Liver (tissue), 9 donors: ENCODE results near the gene CARMIL1. TPM values are rescaled to one million over a fixed set of nuclear protein-coding genes. Genes with fewer than 3 reads are reported as not detected.

Experiments
- DNase-seq: peaks from one replicate; pipeline ENCODE4 v3.0.0-alpha.2; 2017; ENCODE audit warnings: low spot score
- H3K27ac ChIP-seq, 2 donors: one replicate each; pipeline ENCODE4 v1.7.0; 2013; ENCODE audit warnings: inconsistent platforms in 2 of 2, low read length in 2 of 2, control low read depth in 1 of 2, low read depth in 1 of 2, mild to moderate bottlenecking in 1 of 2
- H3K27me3 ChIP-seq, 4 donors: one replicate each; pipeline versions ENCODE4 v1.6.1 to v1.7.0; 2013; ENCODE audit warnings: low read length in 3 of 4, inconsistent platforms in 1 of 4, mild to moderate bottlenecking in 1 of 4, moderate library complexity in 1 of 4; ENCODE audit not compliant: control insufficient read depth in 4 of 4, insufficient read depth in 4 of 4
- H3K36me3 ChIP-seq, 4 donors: one replicate each; pipeline versions ENCODE4 v1.6.1 to v1.7.0; 2013; ENCODE audit warnings: low read length in 3 of 4, mild to moderate bottlenecking in 3 of 4, low read depth in 1 of 4, moderate library complexity in 1 of 4; ENCODE audit not compliant: control insufficient read depth in 4 of 4, insufficient read depth in 3 of 4
- H3K4me1 ChIP-seq, 4 donors: one replicate each; pipeline versions ENCODE4 v1.6.1 to v1.7.0; 2013; ENCODE audit warnings: low read length in 3 of 4, mild to moderate bottlenecking in 3 of 4, moderate library complexity in 1 of 4; ENCODE audit not compliant: control insufficient read depth in 4 of 4, insufficient read depth in 4 of 4
- H3K4me3 ChIP-seq, 3 donors: one replicate each; pipeline versions ENCODE4 v1.6.1 to v1.7.0; 2013; ENCODE audit warnings: low read length in 3 of 3, control low read depth in 1 of 3, low read depth in 1 of 3, mild to moderate bottlenecking in 1 of 3
- H3K9ac ChIP-seq, 2 donors: one replicate each; pipeline ENCODE4 v1.7.0; 2013; ENCODE audit warnings: low read length in 2 of 2, mild to moderate bottlenecking in 2 of 2, moderate library complexity in 2 of 2, control low read depth in 1 of 2, low read depth in 1 of 2
- H3K9me3 ChIP-seq, 4 donors: one replicate each; pipeline versions ENCODE4 v1.6.1 to v1.7.0; 2013; ENCODE audit warnings: low read length in 3 of 4; ENCODE audit not compliant: control insufficient read depth in 4 of 4
- EGR1 ChIP-seq, 2 donors: IDR thresholded peaks; 2 replicates each; pipeline ENCODE4 v1.6.1; 2016 to 2018; ENCODE audit warnings: antibody characterized with exemption in 2 of 2, low read depth in 2 of 2
- FOXA1 ChIP-seq: IDR thresholded peaks from 2 replicates; pipeline ENCODE4 v1.6.1; 2016; ENCODE audit warnings: antibody characterized with exemption
- FOXA2 ChIP-seq: IDR thresholded peaks from 2 replicates; pipeline ENCODE4 v1.6.1; 2016; ENCODE audit warnings: antibody characterized with exemption
- GABPA ChIP-seq, 2 donors: IDR thresholded peaks in 1 of 2; conservative IDR thresholded peaks in 1 of 2; 2 replicates each; pipeline ENCODE4 v1.6.1; 2016; ENCODE audit warnings: antibody characterized with exemption in 2 of 2, mild to moderate bottlenecking in 1 of 2, moderate library complexity in 1 of 2
- HNF4A ChIP-seq, 2 donors: conservative IDR thresholded peaks; 2 replicates each; pipeline ENCODE4 v1.6.1; 2016; ENCODE audit warnings: antibody characterized with exemption in 2 of 2, mild to moderate bottlenecking in 2 of 2
- HNF4G ChIP-seq: IDR thresholded peaks from 2 replicates; pipeline ENCODE4 v1.6.1; 2016; ENCODE audit warnings: antibody characterized with exemption
- JUND ChIP-seq, 2 donors: IDR thresholded peaks; 2 replicates each; pipeline ENCODE4 v1.6.1; 2016; ENCODE audit warnings: antibody characterized with exemption in 2 of 2
- NR2F2 ChIP-seq: IDR thresholded peaks from 2 replicates; pipeline ENCODE4 v1.6.1; 2016; ENCODE audit warnings: antibody characterized with exemption
- RAD21 ChIP-seq, 2 donors: IDR thresholded peaks; 2 replicates each; pipeline ENCODE4 v1.6.1; 2016; ENCODE audit warnings: antibody characterized with exemption in 2 of 2, mild to moderate bottlenecking in 2 of 2
- RXRA ChIP-seq, 2 donors: IDR thresholded peaks; 2 replicates each; pipeline ENCODE4 v1.6.1; 2017 to 2018; ENCODE audit warnings: antibody characterized with exemption in 2 of 2, mild to moderate bottlenecking in 1 of 2
- SP1 ChIP-seq: IDR thresholded peaks from 2 replicates; pipeline ENCODE4 v1.6.1; 2018; ENCODE audit warnings: antibody characterized with exemption, mild to moderate bottlenecking
- TAF1 ChIP-seq: conservative IDR thresholded peaks from 2 replicates; pipeline ENCODE4 v1.6.1; 2016; ENCODE audit warnings: antibody characterized with exemption, mild to moderate bottlenecking
- YY1 ChIP-seq: IDR thresholded peaks from 2 replicates; pipeline ENCODE4 v1.6.1; 2016; ENCODE audit warnings: antibody characterized with exemption, mild to moderate bottlenecking
- WGBS: extraction: QIAGEN DNeasy Blood & Tissue Kit; methylation state at CpG from one replicate; pipeline ENCODE4 v1.1.7; 2013; 5-methylcytosine and 5-hydroxymethylcytosine counted together
- polyA plus RNA-seq, 2 donors: library from polyadenylated mRNA; stranded (reverse) in 1 of 2; unstranded in 1 of 2; fragments of 200-250 nt in 1 of 2; fragments of >200 nt in 1 of 2; fragmentation: Nextera tagmentation in 1 of 2; extraction: Ambion mirVana in 1 of 2; gene quantifications; one replicate each; pipeline versions ENCODE4 v1.2.1 to v1.2.3, GENCODE V29; 2013 to 2015
- total RNA-seq, 2 donors: library from RNA; depleted of rRNA; stranded (reverse); fragments of >200 nt; gene quantifications; one replicate each; pipeline ENCODE4 v1.2.3, GENCODE V29; 2014
- TF ChIP-seq, protein P1 (sequence below): IDR thresholded peaks from 2 replicates; pipeline ENCODE4 v1.6.1; 2016; ENCODE audit warnings: antibody characterized with exemption
- TF ChIP-seq, protein P2 (sequence below): IDR thresholded peaks from 2 replicates; pipeline ENCODE4 v1.6.1; 2016; ENCODE audit warnings: antibody characterized with exemption
- TF ChIP-seq, protein P3 (sequence below): IDR thresholded peaks from 2 replicates; pipeline ENCODE4 v1.6.1; 2016; ENCODE audit warnings: antibody characterized with exemption
- TF ChIP-seq, protein P4 (sequence below): fragments of 150-350 bp; IDR thresholded peaks from 2 replicates; pipeline ENCODE4 v1.5.1; 2017; ENCODE audit warnings: improper control_type of control experiment, low read depth, low read length; ENCODE audit not compliant: missing input control
- TF ChIP-seq, protein P5 (sequence below): IDR thresholded peaks from 2 replicates; pipeline ENCODE4 v1.6.1; 2016; ENCODE audit warnings: antibody characterized with exemption, mild to moderate bottlenecking
- donor health status: healthy.
- donor health status: healthy.
- donor health status: healthy.
- donor health status: healthy.
- donor health status: healthy.

The CARMIL1 gene
- total RNA-seq (1 to 10 TPM; 1.4 to 5.0 TPM), polyA plus RNA-seq (1 to 10 TPM; 2.0 to 9.5 TPM)

DNA sequence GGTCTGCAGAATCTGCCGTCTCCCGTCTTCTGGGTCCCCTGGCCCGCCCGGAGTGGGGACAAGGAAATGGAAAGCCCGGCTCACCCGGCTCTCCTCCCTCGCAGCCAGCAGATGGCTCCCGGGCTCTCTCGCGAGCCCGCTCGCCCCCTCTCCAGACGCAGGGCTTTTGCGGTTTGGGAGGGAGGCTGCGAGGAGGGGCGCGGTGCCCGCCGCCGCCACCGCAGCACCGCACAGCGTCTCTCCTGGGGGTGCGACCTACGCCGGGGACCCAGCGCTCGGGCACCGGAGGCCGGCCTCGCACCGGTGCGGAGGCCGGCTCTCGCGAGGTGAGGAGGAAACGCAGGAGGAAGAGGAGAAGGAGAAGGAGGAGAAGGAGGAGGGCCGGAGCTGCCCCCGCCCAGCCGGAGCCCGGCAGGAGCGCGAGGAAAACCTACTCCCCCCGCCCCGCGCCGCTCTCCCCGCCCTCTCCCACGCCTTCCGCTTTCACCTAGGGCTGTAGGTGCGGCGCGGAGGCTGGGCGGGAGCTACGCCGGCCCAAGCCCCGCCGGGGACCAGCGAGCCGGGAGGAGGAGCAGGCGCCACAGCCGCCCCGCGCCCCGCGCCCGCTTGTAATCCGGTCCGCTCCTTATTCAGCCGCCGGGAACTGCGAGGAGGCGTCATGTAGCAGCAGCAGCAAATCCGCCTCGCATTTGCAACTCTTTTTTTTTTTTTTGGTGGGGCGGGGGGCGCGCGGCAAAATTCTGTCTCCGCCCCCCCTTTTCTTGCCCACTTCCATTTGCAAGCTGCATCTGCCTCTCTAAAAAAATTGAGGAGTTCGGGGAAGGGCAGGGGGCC, at the start of gene CARMIL1:
CARMIL1 (plus strand) TSS at position 461 of the 834 bp plus-strand sequence. CDS start 422 bp downstream, outside the sequence.
- H3K36me3 ChIP-seq = no peaks in the 10 kb centered on the region
- peak within 1 kb of the TSS; percentile 67 to 70 for H3K27ac ChIP-seq
- WGBS = under 1% methylated on average over 81 of the region's 81 CpGs
- no peaks in the 10 kb centered on the region for H3K9me3 ChIP-seq
- H3K4me3 ChIP-seq = peak within 1 kb of the TSS; percentile 84 to 96 (median 86)
- no peaks in the 10 kb centered on the region for H3K27me3 ChIP-seq
- H3K9ac ChIP-seq = peak within 1 kb of the TSS; percentile 62 to 79
- DNase-seq = peak; percentile 72
- TF ChIP-seq, protein P1, sequence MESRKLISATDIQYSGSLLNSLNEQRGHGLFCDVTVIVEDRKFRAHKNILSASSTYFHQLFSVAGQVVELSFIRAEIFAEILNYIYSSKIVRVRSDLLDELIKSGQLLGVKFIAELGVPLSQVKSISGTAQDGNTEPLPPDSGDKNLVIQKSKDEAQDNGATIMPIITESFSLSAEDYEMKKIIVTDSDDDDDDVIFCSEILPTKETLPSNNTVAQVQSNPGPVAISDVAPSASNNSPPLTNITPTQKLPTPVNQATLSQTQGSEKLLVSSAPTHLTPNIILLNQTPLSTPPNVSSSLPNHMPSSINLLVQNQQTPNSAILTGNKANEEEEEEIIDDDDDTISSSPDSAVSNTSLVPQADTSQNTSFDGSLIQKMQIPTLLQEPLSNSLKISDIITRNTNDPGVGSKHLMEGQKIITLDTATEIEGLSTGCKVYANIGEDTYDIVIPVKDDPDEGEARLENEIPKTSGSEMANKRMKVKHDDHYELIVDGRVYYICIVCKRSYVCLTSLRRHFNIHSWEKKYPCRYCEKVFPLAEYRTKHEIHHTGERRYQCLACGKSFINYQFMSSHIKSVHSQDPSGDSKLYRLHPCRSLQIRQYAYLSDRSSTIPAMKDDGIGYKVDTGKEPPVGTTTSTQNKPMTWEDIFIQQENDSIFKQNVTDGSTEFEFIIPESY = no peak
- TF ChIP-seq FOXA1 (no peak), FOXA2 (no peak), RAD21 (IDR thresholded peaks at IDR 0.05) (peak; percentile 77), EGR1 (IDR thresholded peaks at IDR 0.05; ENCODE audit: low read depth in 2 of 2) (peak in 1 of 2 donors; percentile 22), GABPA (IDR thresholded peaks at IDR 0.05 in 1 of 2, conservative IDR thresholded peaks at IDR 0.05 in 1 of 2) (peak in 1 of 2 donors; percentile 30), HNF4A (conservative IDR thresholded peaks at IDR 0.05) (no peak), RXRA (IDR thresholded peaks at IDR 0.05) (no peak), SP1 (peak; percentile 8), TAF1 (no peak), NR2F2 (no peak), JUND (IDR thresholded peaks at IDR 0.05) (no peak), YY1 (no peak), HNF4G (no peak)
- TF ChIP-seq, protein P2, sequence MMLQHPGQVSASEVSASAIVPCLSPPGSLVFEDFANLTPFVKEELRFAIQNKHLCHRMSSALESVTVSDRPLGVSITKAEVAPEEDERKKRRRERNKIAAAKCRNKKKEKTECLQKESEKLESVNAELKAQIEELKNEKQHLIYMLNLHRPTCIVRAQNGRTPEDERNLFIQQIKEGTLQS = no peak
- TF ChIP-seq, protein P3, sequence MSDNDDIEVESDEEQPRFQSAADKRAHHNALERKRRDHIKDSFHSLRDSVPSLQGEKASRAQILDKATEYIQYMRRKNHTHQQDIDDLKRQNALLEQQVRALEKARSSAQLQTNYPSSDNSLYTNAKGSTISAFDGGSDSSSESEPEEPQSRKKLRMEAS = peak; percentile 19
- TF ChIP-seq, protein P4, sequence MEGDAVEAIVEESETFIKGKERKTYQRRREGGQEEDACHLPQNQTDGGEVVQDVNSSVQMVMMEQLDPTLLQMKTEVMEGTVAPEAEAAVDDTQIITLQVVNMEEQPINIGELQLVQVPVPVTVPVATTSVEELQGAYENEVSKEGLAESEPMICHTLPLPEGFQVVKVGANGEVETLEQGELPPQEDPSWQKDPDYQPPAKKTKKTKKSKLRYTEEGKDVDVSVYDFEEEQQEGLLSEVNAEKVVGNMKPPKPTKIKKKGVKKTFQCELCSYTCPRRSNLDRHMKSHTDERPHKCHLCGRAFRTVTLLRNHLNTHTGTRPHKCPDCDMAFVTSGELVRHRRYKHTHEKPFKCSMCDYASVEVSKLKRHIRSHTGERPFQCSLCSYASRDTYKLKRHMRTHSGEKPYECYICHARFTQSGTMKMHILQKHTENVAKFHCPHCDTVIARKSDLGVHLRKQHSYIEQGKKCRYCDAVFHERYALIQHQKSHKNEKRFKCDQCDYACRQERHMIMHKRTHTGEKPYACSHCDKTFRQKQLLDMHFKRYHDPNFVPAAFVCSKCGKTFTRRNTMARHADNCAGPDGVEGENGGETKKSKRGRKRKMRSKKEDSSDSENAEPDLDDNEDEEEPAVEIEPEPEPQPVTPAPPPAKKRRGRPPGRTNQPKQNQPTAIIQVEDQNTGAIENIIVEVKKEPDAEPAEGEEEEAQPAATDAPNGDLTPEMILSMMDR = peak; percentile 55
- TF ChIP-seq, protein P5, sequence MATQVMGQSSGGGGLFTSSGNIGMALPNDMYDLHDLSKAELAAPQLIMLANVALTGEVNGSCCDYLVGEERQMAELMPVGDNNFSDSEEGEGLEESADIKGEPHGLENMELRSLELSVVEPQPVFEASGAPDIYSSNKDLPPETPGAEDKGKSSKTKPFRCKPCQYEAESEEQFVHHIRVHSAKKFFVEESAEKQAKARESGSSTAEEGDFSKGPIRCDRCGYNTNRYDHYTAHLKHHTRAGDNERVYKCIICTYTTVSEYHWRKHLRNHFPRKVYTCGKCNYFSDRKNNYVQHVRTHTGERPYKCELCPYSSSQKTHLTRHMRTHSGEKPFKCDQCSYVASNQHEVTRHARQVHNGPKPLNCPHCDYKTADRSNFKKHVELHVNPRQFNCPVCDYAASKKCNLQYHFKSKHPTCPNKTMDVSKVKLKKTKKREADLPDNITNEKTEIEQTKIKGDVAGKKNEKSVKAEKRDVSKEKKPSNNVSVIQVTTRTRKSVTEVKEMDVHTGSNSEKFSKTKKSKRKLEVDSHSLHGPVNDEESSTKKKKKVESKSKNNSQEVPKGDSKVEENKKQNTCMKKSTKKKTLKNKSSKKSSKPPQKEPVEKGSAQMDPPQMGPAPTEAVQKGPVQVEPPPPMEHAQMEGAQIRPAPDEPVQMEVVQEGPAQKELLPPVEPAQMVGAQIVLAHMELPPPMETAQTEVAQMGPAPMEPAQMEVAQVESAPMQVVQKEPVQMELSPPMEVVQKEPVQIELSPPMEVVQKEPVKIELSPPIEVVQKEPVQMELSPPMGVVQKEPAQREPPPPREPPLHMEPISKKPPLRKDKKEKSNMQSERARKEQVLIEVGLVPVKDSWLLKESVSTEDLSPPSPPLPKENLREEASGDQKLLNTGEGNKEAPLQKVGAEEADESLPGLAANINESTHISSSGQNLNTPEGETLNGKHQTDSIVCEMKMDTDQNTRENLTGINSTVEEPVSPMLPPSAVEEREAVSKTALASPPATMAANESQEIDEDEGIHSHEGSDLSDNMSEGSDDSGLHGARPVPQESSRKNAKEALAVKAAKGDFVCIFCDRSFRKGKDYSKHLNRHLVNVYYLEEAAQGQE = no peak
- H3K4me1 ChIP-seq = peaks cover 2 to 35% (median 27%) of the 10 kb centered on the region in 4 donors
